COLO829 (cell line): ENCODE results near the gene GCN1.
A peak's percentile ranks its signal among the peaks of the same experiment; 100 is the strongest.

Experiments used
- DNase-seq: peaks from one replicate; pipeline ENCODE4 v3.0.0; 2012; ENCODE audit warnings: low spot score

GCN1 gene

GRCh38 chr12:120139958-120140357, 54.6 kb downstream of the GCN1 start:
- DNase-seq = no peak

- DNase-seq = no peak
Observed at GRCh38 chr12:120138366-120138765, 56.1 kb downstream of the GCN1 start.

- DNase-seq = no peak
Observed at GRCh38 chr12:120137833-120138232, 56.7 kb downstream of the GCN1 start.

GRCh38 chr12:120136093-120136770, 58.3 kb downstream of the GCN1 start:
- DNase-seq = no peak

- DNase-seq = no peak
Observed at GRCh38 chr12:120134307-120134980, 60.1 kb downstream of the GCN1 start.

- DNase-seq = no peak
Observed at GRCh38 chr12:120132863-120133385, 61.6 kb downstream of the GCN1 start.

GRCh38 chr12:120132054-120132836, 62.3 kb downstream of the GCN1 start:
- DNase-seq = no peak

GRCh38 chr12:120131116-120131515, 63.4 kb downstream of the GCN1 start:
- DNase-seq = no peak

GRCh38 chr12:120130011-120130410, 64.5 kb downstream of the GCN1 start:
- DNase-seq = no peak

GRCh38 chr12:120126635-120127005, 67.9 kb downstream of the GCN1 start:
- no peak for DNase-seq

GRCh38 chr12:120125792-120126634, 68.5 kb downstream of the GCN1 start:
- no peak for DNase-seq

- no peak for DNase-seq
Observed at GRCh38 chr12:120125029-120125428, 69.5 kb downstream of the GCN1 start.

GRCh38 chr12:120121766-120122293, 72.7 kb downstream of the GCN1 start:
- no peak for DNase-seq

- DNase-seq = no peak
Observed at GRCh38 chr12:120121343-120121742, 73.2 kb downstream of the GCN1 start.

- DNase-seq = peak; percentile 14
Observed at GRCh38 chr12:120119271-120119973, 75.1 kb downstream of the GCN1 start.

- DNase-seq = no peak
Observed at GRCh38 chr12:120118321-120119061, 76.0 kb downstream of the GCN1 start.

- DNase-seq = no peak
Observed at GRCh38 chr12:120117961-120118320, 76.6 kb downstream of the GCN1 start.

GRCh38 chr12:120116792-120117651, 77.5 kb downstream of the GCN1 start:
- DNase-seq = peak; percentile 99

GRCh38 chr12:120116441-120116791, 78.1 kb downstream of the GCN1 start, which contains the start of gene RAB35:
Gene RAB35, minus strand, starts transcription at chr12:120116753. Its CDS starts 103 bp downstream, at chr12:120116650.
- DNase-seq = no peak
